Lower leg skin (tissue), 4 donors: ENCODE results near the gene CD2AP. TPM values are rescaled to one million over a fixed set of nuclear protein-coding genes. Genes with fewer than 3 reads are reported as not detected.
"Not testable (repeated sequence)": the region's sequence is repeated elsewhere in the genome, so short reads cannot be mapped to it uniquely, and the experiment has no call there.

Experiments
- DNase-seq, 2 donors: peaks; one replicate each; pipeline ENCODE4 v3.0.0-alpha.2; 2019; ENCODE audit warnings: low spot score in 2 of 2
- H3K4me3 ChIP-seq: fragments of 200-600 bp; sonication (generic); 2 replicates; pipeline ENCODE4 v1.5.1; 2017; ENCODE audit warnings: mild to moderate bottlenecking, low read depth; ENCODE audit not compliant: poor library complexity, severe bottlenecking
- CTCF ChIP-seq, 3 donors: fragments of 450-650 bp; IDR thresholded peaks; one replicate each; pipeline ENCODE4 v1.5.1; 2016; ENCODE audit warnings: antibody characterized with exemption in 3 of 3, mild to moderate bottlenecking in 3 of 3, moderate library complexity in 2 of 3
- POLR2A ChIP-seq, 2 donors: fragments of 450-650 bp; IDR thresholded peaks; one replicate each; pipeline ENCODE4 v1.6.1; 2016 to 2017; ENCODE audit warnings: antibody characterized with exemption in 2 of 2, mild to moderate bottlenecking in 1 of 2, moderate library complexity in 1 of 2
- WGBS, 2 donors: methylation state at CpG; one replicate each; pipeline ENCODE4 v1.1.5; 2018; 5-methylcytosine and 5-hydroxymethylcytosine counted together
- intact Hi-C: fragments of 100-400 bp; cut with DNase I; formaldehyde crosslinking; loops from one replicate; pipeline ENCODE4 v1.15.0; 2023; ENCODE audit warnings: low total_unique reads
- total RNA-seq, 4 donors: library from RNA; depleted of rRNA; stranded (reverse); fragments of >200 nt; gene quantifications; one replicate each; pipeline ENCODE4 v1.1.0, GENCODE V29; 2016

The CD2AP gene
- total RNA-seq, 4 donors from 2014 or later: 24.0 to 30.2 (median 26.4) TPM

GRCh38 chr6:47634210-47635047 lies 156.8 kb downstream of the CD2AP start:
- no peak for DNase-seq
- intact Hi-C loops: loop anchor here (5.0 to 10.0 kb wide), 2 partner anchors 98 to 140 kb away; no protein-coding TSS in a partner anchor
- 83 to 85% methylated on average over 5 of the region's 5 CpGs for WGBS, 2 donors
- TF ChIP-seq CTCF (IDR thresholded peaks at IDR 0.05) (no peak), POLR2A (IDR thresholded peaks at IDR 0.05) (no peak)
- no peak overlapping the region for H3K4me3 ChIP-seq

GRCh38 chr6:47646689-47647088 lies 169.1 kb downstream of the CD2AP start:
- WGBS, 2 donors: 69 to 72% methylated on average over 4 of the region's 4 CpGs
- no peak for TF ChIP-seq POLR2A (IDR thresholded peaks at IDR 0.05)
- TF ChIP-seq CTCF (IDR thresholded peaks at IDR 0.05): no peak
- intact Hi-C loops: no loop called here
- no peak for DNase-seq
- no peak overlapping the region for H3K4me3 ChIP-seq

- 87 to 91% methylated on average over 1 of the region's 1 CpG for WGBS, 2 donors
- intact Hi-C loops: no loop called here
- TF ChIP-seq CTCF (IDR thresholded peaks at IDR 0.05): no peak
- no peak for TF ChIP-seq POLR2A (IDR thresholded peaks at IDR 0.05)
- no peak overlapping the region for H3K4me3 ChIP-seq
- DNase-seq: no peak
These were observed 169.6 kb downstream of the CD2AP start for GRCh38 chr6:47647188-47647587.

DNA sequence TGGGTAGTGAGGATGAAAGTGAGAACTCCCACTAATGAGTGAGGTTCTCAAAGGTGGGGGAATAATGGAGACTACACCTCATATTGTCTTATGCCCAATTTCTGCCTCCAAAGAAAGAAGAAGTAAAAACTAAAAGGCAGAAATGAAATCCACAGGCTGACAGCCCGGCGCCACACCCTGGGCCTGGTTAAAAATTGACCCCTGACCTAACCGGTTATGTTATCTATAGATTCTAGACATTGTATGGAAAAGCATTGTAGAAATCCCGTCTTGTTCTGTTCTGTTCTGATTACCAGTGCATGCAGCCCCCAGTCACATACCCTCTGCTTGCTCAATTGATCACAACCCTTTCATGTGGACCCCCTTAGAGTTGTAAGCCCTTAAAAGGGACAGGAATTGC lies 170.0 kb downstream of the CD2AP start:
- H3K4me3 ChIP-seq, intact Hi-C loops, DNase-seq: not testable (repeated sequence)
- WGBS, 2 donors: 83 to 89% methylated on average over 4 of the region's 4 CpGs

- TF ChIP-seq CTCF (IDR thresholded peaks at IDR 0.05) (no peak), POLR2A (IDR thresholded peaks at IDR 0.05) (no peak)
- intact Hi-C loops: no loop called here
- 83 to 86% methylated on average over 2 of the region's 2 CpGs for WGBS, 2 donors
- no peak for DNase-seq
- H3K4me3 ChIP-seq: no peak overlapping the region
These were observed 170.4 kb downstream of the CD2AP start for GRCh38 chr6:47648031-47648430.

DNA sequence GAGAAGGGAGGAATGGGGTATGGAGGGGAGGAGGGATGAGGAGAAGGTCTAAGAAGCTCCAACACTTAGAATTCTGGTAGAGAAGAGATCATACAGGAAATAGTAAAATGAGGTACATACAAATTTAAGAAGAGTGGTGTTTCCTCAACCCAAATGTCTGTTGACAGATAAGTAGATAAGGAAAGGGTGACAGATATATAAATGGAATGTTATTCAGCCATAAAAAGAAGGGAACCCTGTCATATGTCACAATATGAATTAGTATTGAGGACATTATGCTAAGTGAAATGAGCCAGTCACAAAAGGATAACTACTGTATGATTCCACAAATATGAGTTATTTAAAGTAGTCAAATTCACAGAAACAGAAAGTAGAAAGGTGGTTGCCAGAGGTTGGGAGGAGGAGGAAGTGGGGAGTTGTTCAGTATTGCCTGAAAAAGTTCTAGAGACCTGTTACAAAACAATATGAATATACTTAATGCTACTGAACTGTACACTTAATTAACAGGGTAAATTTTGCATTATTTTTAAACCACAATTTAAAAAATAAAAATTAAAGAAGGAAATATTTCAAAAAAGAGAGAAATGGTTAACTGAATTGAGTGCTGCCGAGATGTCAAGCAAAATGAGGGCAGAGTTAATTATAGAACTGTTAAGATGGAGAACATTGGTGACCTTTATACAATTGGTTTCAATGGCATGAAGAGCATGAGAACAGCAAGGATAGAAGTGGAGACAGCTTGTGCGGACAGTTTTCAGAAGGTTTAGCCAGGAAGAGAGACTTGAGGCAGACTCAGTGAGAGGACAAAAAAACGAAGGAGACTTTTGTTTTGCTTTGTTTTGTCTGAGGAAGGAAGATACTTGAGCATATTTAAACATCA lies 173.2 kb downstream of the CD2AP start:
- no peak for DNase-seq
- intact Hi-C loops: no loop called here
- 58 to 68% methylated on average over 3 of the region's 3 CpGs for WGBS, 2 donors
- H3K4me3 ChIP-seq: no peak overlapping the region
- TF ChIP-seq CTCF (IDR thresholded peaks at IDR 0.05): no peak
- no peak for TF ChIP-seq POLR2A (IDR thresholded peaks at IDR 0.05)
